Mucosa of rectum (tissue), 2 donors: ENCODE results near the gene SPATA20.

Experiments
- H3K27ac ChIP-seq, 2 donors: one replicate each; pipeline ENCODE4 v1.7.0; 2013; ENCODE audit warnings: inconsistent platforms in 2 of 2, low read depth in 2 of 2, low read length in 2 of 2
- H3K27me3 ChIP-seq, 2 donors: one replicate each; pipeline ENCODE4 v1.7.0; 2013; ENCODE audit warnings: low read length in 2 of 2; ENCODE audit not compliant: control insufficient read depth in 2 of 2, insufficient read depth in 2 of 2
- H3K36me3 ChIP-seq, 2 donors: one replicate each; pipeline ENCODE4 v1.7.0; 2013; ENCODE audit warnings: low read length in 2 of 2; ENCODE audit not compliant: control insufficient read depth in 2 of 2, insufficient read depth in 2 of 2
- H3K4me1 ChIP-seq, 2 donors: one replicate each; pipeline ENCODE4 v1.7.0; 2013; ENCODE audit warnings: low read length in 2 of 2, mild to moderate bottlenecking in 1 of 2; ENCODE audit not compliant: control insufficient read depth in 2 of 2, insufficient read depth in 2 of 2
- H3K4me3 ChIP-seq, 2 donors: one replicate each; pipeline ENCODE4 v1.7.0; 2013; ENCODE audit warnings: low read length in 2 of 2
- H3K9ac ChIP-seq, 2 donors: one replicate each; pipeline ENCODE4 v1.7.0; 2013; ENCODE audit warnings: low read length in 2 of 2, low read depth in 1 of 2, mild to moderate bottlenecking in 1 of 2
- H3K9me3 ChIP-seq, 2 donors: one replicate each; pipeline ENCODE4 v1.7.0; 2013; ENCODE audit warnings: low read length in 2 of 2; ENCODE audit not compliant: control insufficient read depth in 2 of 2
- donor health status: healthy.
- donor health status: Normal muscosa, but diverticular disease.

SPATA20 gene

DNA sequence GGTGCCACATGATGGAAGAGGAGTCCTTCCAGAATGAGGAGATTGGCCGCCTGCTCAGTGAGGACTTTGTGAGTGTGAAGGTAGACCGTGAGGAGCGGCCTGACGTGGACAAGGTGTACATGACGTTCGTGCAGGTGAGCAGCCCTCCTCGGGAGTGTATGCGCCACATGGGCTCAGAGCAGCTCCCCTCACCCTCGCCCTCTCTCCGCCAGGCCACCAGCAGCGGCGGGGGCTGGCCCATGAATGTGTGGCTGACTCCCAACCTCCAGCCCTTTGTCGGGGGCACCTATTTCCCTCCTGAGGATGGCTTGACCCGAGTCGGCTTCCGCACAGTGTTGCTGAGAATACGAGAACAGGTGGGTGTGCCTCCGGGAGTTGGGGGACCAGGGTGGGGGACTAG lies 1.9 kb downstream of the SPATA20 start:
- H3K27ac ChIP-seq: no peak overlapping the region
- peaks cover 0 to 8% of the 10 kb centered on the region in 2 donors for H3K36me3 ChIP-seq
- H3K9ac ChIP-seq: no peak overlapping the region

DNA sequence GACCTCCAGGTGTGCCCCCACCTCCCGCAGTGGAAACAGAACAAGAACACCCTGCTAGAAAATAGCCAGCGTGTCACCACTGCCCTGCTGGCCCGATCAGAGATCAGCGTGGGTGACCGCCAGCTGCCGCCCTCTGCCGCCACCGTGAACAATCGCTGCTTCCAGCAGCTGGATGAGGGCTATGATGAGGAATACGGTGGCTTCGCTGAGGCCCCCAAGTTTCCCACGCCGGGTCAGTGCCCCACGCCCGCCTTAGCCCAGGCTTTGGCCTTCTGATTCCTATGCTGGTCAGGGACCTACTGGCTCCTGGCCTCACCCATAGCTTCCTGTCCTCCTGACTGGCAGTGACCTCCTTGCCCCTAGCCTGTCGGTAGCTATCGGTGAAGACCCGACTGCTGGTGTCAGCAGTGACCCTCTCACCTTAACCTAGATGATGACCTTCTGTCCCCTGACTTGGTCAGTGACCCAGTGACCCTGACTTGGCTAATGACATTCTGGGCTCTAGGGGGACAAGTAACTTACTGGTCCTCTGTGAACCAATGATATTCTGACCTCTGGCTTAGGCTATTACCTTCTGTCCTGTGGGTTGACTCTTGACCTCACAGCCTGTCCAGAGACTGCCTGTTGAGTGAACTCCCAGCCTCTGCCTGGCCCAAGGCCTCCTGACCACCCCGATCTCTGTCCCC lies 2.4 kb downstream of the SPATA20 start:
- no peak overlapping the region for H3K9ac ChIP-seq
- H3K27ac ChIP-seq: no peak overlapping the region
- no peaks in the 10 kb centered on the region for H3K9me3 ChIP-seq
- H3K4me3 ChIP-seq: no peak overlapping the region
- H3K27me3 ChIP-seq: no peaks in the 10 kb centered on the region
- peaks cover 12 to 26% of the 10 kb centered on the region in 2 donors for H3K4me1 ChIP-seq
- H3K36me3 ChIP-seq: peaks cover 0 to 8% of the 10 kb centered on the region in 2 donors

More for the DNA sequence above, 1.9 kb downstream of the SPATA20 start:
- H3K9me3 ChIP-seq: no peaks in the 10 kb centered on the region
- H3K27me3 ChIP-seq: no peaks in the 10 kb centered on the region
- H3K4me1 ChIP-seq: peaks cover 16 to 32% of the 10 kb centered on the region in 2 donors
- H3K4me3 ChIP-seq: no peak overlapping the region

GRCh38 chr17:50549969-50550368 lies 3.0 kb downstream of the SPATA20 start:
- Histone ChIP-seq H3K4me3 (no peak overlapping the region), H3K27ac (no peak overlapping the region), H3K9ac (no peak overlapping the region), H3K9me3 (no peaks in the 10 kb centered on the region), H3K4me1 (peaks cover 12 to 22% of the 10 kb centered on the region in 2 donors), H3K36me3 (peaks cover 0 to 12% of the 10 kb centered on the region in 2 donors), H3K27me3 (no peaks in the 10 kb centered on the region)

- Histone ChIP-seq H3K4me3 (no peak overlapping the region), H3K27ac (no peak overlapping the region), H3K36me3 (peaks cover 4 to 19% of the 10 kb centered on the region in 2 donors), H3K27me3 (no peaks in the 10 kb centered on the region), H3K4me1 (peaks cover 10 to 15% of the 10 kb centered on the region in 2 donors), H3K9ac (no peak overlapping the region), H3K9me3 (no peaks in the 10 kb centered on the region)
Measured at GRCh38 chr17:50550661-50551432, 3.9 kb downstream of the SPATA20 start.

GRCh38 chr17:50551433-50551815 lies 4.5 kb downstream of the SPATA20 start:
- peaks cover 4 to 20% of the 10 kb centered on the region in 2 donors for H3K36me3 ChIP-seq
- H3K4me3 ChIP-seq: no peak overlapping the region
- no peak overlapping the region for H3K27ac ChIP-seq
- H3K9me3 ChIP-seq: no peaks in the 10 kb centered on the region
- H3K27me3 ChIP-seq: no peaks in the 10 kb centered on the region
- peaks cover 10 to 12% of the 10 kb centered on the region in 2 donors for H3K4me1 ChIP-seq
- no peak overlapping the region for H3K9ac ChIP-seq

GRCh38 chr17:50551884-50552283 lies 4.9 kb downstream of the SPATA20 start:
- no peak overlapping the region for H3K4me3 ChIP-seq
- peaks cover 0 to 1% of the 10 kb centered on the region in 2 donors for H3K27me3 ChIP-seq
- no peaks in the 10 kb centered on the region for H3K9me3 ChIP-seq
- H3K27ac ChIP-seq: no peak overlapping the region
- peaks cover 4 to 20% of the 10 kb centered on the region in 2 donors for H3K36me3 ChIP-seq
- peaks cover 5 to 8% of the 10 kb centered on the region in 2 donors for H3K4me1 ChIP-seq
- no peak overlapping the region for H3K9ac ChIP-seq

- no peaks in the 10 kb centered on the region for H3K9me3 ChIP-seq
- H3K9ac ChIP-seq: no peak overlapping the region
- peaks cover 3 to 4% of the 10 kb centered on the region in 2 donors for H3K4me1 ChIP-seq
- H3K36me3 ChIP-seq: peaks cover 4 to 20% of the 10 kb centered on the region in 2 donors
- H3K27ac ChIP-seq: no peak overlapping the region
- no peak overlapping the region for H3K4me3 ChIP-seq
- H3K27me3 ChIP-seq: peaks cover 9 to 13% of the 10 kb centered on the region in 2 donors
Measured at GRCh38 chr17:50554201-50554600, 7.2 kb downstream of the SPATA20 start.

DNA sequence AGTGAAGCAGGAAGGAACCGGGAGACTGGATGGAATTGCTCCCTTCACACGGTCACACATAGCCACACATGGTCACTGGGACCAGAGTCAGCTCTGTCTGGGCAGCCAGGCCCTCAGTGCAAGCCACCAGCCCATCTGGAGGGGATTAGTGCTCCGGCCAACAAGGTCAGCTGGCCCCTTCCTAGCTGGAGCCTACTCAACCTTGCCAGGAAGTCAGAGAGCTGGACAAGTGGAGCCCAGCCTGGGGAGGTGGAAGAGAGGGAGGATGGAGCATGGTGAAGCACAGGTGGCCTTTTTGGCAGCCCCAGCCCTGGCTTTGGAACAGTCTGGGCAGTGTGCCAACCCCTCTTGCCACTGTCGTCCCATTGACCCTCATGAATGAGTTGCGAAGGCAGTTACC lies 9.8 kb downstream of the SPATA20 start:
- Histone ChIP-seq H3K4me1 (peaks cover 16 to 19% of the 10 kb centered on the region in 2 donors), H3K9ac (no peak overlapping the region), H3K36me3 (peaks cover 4 to 14% of the 10 kb centered on the region in 2 donors), H3K27me3 (peaks cover 19 to 24% of the 10 kb centered on the region in 2 donors), H3K4me3 (no peak overlapping the region), H3K9me3 (no peaks in the 10 kb centered on the region), H3K27ac (no peak overlapping the region)

DNA sequence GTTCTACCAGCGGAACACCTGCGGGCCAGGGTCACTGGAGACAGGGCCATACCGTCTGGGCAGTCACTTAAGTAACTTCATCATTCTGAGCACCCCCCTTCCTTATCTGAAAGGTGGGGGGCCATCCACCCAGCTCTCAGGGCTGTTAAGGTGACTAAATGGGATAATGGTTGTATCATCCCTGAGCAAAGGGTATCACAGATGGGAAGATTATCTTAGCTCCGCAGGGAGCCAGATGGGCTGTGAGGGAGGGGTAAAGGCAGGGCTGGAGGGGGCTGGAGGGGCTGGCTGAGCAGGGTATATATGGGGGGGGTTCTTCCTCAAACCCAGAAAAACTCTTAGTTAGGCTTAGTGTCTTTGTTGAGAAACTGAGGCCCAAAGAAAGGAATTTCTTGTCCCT lies 10.7 kb downstream of the SPATA20 start:
- Histone ChIP-seq H3K9ac (no peak overlapping the region), H3K36me3 (peaks cover 4 to 12% of the 10 kb centered on the region in 2 donors), H3K27me3 (peaks cover 25 to 30% of the 10 kb centered on the region in 2 donors), H3K4me1 (peaks cover 16 to 19% of the 10 kb centered on the region in 2 donors), H3K4me3 (no peak overlapping the region), H3K9me3 (no peaks in the 10 kb centered on the region), H3K27ac (no peak overlapping the region)

DNA sequence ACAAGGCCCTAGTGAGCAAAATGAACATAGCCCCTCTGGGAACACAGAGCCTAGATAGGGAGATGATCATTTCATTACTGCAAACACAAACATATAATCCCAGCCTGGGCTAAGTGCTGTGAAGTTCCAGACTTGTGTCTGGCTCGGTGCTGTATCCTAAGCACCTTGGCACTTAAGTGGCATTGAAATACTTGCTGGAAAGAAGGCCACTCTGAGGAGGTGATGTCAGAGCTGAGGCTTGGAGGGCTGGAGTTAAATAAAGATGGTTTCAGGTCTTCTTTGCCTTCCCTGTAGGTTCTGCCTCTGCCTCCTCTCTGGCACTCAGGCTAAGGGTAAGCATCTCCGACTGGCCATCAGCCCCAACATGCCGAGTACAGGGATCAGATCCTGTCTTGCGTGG lies 11.1 kb downstream of the SPATA20 start:
- peaks cover 28 to 33% of the 10 kb centered on the region in 2 donors for H3K27me3 ChIP-seq
- peaks cover 16 to 19% of the 10 kb centered on the region in 2 donors for H3K4me1 ChIP-seq
- H3K9me3 ChIP-seq: no peaks in the 10 kb centered on the region
- no peak overlapping the region for H3K27ac ChIP-seq
- no peak overlapping the region for H3K9ac ChIP-seq
- peaks cover 4 to 12% of the 10 kb centered on the region in 2 donors for H3K36me3 ChIP-seq
- no peak overlapping the region for H3K4me3 ChIP-seq
